HG03342 (cell line): ENCODE results near the gene UNC79.

Experiments
- ATAC-seq: cut with Tn5 transposase; IDR thresholded peaks from one replicate; pipeline ENCODE4 v1.9.1; 2021; ENCODE audit warnings: mild to moderate bottlenecking, moderate library complexity; ENCODE audit not compliant: unreplicated experiment

The UNC79 gene

DNA sequence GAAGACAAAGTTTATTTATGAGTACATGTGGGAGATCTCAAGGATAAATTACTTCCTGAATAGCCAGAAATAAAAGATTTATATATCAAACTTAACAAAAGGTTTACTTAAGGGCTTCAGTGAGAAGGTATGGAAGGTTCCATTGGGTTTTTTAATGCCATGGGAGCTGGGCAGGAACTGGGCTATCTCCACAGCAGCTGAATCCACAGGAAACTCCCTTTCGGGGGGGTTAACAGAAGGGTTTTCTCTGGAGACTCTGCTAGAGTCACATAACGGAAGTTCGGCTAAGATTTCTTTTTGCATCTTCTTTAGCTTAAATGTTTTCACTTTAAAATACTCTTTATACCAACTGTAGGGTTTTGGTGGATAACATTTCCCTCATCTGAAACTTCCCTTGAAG is 113.5 kb downstream of the UNC79 start:
- no peak for ATAC-seq

DNA sequence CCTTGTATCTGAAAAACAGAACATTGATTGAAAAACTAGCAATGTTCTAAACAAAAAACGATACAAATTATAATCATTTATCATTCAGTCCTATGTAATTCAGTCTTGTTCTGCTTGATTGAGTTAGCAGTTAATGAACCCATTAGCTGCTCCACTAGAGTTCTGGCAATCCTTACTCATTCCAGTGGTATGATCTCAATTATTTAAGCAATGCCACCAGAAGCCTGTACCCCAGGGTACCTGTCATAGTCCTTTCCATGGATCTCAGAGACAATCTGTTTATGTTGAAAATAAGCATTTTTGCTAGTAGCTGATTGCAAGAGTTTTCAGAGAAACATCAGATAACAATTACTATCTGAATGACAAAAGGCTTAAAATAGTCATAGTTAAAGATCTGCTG is 115.9 kb downstream of the UNC79 start:
- no peak for ATAC-seq

DNA sequence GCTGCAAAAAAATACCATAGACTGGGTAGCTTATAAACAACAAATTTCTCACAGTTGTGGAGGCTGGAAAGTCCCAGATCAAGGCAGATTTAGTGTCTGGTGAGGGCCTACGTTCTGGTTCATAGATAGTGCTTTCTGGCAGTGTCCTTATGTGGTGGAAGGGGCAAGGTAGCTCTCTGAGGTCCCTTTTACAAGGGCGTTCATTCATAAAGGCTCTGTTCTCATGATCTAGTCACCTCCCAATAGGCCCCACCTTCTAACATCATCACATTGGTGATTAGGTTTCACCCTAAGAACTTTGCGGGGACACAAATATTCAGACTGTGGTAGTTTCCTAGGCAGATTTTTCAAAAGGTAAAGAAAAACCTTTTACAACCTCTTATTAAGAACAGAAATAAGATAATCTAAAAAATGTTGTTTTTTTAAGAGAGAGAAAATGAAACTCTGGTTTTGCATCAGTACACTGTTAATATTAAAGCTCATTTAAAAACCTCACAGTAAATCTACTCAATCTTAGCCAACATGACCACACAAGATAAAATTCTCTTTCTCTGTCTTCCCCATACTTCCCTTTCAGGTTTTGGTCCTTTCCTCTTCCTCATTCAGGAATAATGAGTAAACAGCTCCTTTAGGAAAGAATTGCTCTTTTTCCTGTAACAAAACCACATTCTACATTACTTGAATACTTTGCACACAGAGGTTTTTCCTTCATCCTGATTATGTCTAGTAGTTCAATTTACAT is 117.5 kb downstream of the UNC79 start:
- peak; percentile 78 for ATAC-seq

DNA sequence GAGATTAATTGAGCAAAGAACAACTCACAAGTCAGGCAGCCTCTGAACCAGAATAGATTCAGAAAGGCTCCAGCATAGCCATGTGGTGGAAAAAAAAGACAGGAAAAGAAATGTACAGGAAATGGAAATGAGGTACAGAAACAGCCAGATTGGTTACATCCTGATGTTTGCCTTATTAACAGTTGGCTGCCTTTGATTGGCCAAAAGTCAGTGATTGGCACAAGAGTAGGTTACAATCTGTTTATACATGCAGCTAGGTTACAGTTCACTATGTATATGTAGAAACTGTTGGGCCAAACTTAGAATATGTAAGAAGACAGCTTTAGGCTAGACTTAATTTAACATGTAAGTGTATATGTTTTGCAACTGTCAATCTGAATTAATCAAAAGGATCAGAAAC is 118.9 kb downstream of the UNC79 start:
- ATAC-seq, result no peak

DNA sequence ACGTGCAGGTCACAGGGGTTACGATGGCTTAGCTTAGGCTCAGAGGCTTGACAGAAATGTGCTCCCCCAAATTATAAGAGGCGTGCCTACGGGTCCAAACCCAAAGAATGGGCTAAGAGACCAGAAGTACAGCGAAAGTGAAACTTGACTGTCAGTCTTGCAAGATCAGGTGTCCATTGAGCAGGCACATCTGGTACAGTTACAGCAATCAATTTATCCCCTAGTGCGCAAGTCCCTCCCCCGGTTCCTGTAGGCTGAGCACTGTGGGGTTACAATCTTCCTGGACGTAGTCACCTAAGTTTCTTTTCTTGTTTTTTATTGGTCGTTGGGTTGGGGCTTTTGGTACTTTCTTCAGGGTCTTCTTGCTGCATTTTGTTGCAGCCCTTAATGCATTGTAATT is 134.2 kb downstream of the UNC79 start:
- no peak for ATAC-seq

DNA sequence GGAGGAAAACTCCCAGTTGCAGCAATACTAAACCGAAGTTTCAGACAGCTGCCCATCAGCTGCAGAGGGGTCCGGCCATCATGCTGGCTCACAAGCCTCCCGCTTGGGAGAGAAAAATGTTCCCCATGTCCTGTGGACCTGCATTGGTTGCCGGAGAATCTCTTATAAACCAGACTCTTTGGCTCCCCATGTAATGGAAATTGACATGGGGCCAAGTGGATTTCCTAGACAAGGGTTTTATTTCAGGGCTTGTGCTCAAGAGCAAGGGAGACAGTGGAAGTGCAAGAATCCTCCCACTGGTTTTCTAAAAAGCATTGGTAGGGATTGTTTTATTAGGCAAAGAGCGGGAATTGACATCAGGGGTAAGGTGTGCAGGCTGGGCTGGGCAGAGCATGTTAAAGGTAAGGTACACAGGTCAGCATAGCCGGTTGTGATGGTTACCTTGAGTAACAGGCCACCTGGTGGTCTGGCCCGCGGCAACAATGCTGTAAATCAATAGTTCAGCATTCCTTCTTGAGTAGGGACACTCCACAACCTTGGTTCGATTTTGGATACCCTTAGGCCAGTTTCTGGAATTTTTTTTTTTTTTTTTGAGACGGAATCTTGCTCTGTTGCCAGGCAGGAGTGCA is 135.4 kb downstream of the UNC79 start:
- ATAC-seq, result no peak

DNA sequence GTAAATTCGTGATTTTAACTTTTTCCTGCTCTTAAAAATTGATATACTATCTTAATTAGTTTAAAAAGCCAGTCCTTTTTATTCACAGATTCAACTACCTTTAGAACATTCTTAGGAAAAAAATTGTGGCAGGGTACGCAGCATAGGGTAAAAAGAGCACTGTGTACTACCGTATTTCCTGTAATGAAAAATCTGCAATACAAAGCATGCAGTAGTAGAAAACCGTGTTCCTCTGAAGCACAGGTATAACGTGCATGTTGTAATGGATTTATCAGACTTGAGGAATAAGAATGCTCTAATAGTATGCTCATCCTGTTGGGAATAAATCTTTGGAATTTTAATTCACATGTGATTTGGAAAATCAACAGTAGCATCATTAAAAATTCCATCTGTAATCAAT is 140.5 kb downstream of the UNC79 start:
- no peak for ATAC-seq

DNA sequence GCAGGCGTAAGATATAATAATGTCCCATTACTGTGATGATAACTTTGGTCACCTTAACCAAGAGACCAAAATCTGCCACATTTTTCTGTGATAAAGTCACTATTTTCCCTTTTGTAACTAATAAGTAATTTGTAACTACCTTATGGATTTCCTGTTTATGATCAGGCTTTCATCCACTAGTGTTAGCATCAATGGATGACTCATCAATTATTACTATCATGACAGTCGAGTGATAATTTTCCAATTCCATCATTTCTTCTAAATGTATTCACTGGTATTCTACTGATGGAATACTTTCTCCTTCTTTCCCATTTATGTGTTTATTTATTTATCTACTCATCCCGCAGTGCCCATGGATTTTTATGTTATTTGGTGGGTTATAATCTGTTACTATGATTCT is 148.4 kb downstream of the UNC79 start:
- no peak for ATAC-seq

DNA sequence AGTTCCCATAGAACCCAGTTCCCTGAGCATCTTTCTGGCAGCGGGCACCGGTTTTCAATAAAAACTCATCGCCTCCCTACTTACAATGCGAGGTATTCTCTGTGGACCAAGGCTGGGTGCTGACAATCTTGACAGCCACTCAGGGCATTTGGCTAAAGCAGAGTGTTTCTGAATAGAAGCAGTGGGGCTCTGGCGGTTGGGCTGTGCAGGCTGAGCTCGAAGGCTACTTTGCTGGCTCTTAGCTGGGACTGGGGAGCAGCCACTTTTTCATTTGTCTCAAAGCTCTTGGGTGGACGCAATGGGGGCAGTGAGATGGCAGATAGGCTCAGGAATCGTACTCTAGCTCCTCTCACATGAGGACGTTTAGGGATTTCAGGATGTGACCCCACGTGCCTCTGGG is 151.8 kb downstream of the UNC79 start:
- no peak for ATAC-seq

DNA sequence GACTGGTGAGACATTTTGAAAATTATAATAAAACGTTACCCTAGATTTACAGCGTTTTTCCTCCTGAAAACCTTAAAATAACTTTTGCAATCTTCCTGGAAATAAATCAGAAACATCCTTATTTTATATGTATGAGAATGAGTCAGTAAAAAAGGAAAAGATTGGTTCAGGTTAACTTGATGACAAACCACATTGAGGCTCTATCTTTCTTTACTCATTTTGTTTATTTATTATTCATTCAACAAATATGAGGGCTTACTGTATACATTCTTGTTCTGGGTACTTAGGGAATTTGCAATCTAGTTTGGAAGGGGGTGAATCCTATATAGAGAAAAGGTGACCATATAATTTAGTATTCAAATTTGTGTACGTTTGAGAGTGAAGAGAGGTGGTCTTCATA is 156.6 kb downstream of the UNC79 start:
- ATAC-seq, result no peak

DNA sequence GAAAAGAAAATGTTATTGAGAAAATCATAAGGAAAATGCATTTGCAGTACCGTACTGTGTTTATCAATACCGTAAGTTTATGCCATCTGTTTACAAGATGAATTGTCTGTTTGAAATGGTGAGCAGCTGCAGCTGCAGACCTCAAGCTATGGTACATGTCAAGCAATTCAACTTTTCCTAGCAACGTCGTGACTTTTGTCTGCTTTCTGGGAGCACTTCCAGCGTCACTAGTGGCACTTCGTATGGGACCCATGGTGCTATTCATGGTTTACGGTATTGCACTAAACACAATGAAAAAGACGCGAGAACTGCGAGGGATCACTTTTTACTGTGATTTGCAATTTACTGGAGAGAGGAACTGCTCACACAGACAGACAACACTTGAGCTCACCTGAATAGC is 160.8 kb downstream of the UNC79 start:
- ATAC-seq, result no peak

DNA sequence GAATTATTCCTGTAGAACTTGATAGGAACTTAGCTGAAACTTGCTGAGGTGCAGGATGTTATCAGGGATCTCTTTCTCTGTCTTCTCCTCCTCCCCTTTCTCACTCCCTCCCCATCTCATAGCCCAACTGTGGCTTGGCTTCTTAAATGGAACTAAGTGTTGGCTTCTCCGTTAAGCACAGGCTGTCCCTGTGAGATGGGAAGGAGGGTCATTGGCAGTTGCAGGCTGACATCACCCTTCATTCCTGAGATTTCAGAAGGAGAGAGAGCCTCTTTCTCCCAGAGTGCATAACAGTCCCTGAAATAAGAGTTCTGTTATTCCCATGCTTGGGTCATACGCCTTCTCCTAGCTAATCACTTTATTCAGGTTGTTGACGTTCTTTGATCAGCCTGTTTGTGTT is 162.0 kb downstream of the UNC79 start:
- no peak for ATAC-seq

DNA sequence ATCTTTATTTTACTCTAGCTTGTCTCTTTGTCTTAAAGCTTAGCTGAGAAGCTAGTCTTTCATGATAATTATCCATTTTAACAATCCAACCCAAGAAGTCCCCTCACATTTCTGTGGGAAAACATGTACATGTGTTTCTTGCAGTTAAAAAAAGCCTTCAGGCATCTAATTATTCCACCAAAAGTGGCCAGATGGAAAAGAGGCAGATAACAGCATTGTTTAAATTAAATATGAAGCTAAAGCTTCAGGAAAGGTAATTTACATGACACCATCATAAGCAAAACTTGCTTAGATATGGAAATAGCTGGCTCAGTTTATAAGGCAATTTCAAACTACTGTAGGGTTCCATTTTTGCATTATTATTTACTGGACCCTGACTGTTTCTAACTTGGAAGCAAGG is 175.4 kb downstream of the UNC79 start:
- no peak for ATAC-seq

DNA sequence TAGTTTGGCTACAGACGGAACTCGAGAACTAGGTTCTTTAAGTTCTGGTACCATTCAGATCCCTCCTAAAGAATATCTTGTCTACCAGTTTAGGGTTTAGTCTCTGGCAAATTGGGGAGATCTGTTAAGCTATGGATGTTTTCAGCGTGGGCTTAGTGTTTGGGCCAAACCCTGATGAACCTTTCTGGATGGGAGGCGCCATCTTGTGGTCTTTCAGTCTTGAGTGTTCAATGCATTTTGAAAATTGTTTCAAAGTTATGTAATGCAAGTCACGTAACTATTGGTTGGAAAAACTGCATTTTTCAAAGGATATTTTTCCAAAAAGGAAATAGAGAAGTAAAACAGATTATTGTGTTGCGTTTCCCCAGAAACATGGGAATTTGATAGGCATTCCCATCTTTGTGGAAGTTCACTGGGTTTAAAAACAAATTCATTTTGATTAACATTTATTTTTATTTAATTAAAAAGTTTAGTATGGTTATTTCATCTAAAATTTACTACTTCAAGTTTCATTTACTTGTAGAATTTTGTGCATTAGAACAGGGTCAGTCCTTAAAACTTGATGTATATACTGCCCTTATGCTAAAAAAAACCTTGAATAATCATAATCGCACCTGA is 188.5 kb downstream of the UNC79 start:
- no peak for ATAC-seq

DNA sequence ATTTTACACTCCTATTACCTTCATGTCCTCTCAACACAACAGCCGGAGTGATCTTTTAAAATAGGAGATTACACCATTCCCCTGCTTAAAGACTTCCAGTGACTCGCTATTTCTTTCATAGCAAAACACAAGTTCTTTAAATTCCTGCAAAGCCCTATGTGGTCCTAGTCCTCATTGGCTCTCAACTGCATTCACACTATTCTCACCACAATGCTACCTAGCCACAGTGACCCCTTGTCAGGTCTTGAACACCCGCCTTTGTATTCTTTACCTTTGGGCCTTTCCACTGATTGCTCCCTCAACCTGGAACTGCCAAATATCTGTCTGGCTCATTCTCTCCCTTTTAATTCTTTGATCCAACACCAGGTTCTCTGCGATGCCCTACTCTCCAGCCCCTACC is 197.3 kb downstream of the UNC79 start:
- ATAC-seq, result no peak

DNA sequence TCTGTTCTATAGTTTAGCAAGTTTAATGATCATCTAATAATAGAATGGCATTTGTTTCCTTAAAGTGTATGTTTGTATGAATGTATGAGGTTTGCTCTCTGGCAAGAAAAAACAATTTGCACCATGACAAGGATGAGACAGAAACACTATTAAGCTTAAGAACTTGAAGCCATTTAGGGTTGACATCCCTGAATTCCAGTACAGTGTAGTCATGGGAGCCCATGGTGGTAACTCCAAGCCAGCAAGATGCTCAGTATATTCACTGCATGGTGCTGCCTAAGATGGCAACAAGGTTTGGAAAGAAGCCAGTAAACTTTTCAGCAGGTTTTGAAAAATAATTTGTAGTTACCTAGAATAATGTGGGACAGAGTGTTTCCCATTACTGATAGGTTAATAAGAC is 198.9 kb downstream of the UNC79 start:
- no peak for ATAC-seq

DNA sequence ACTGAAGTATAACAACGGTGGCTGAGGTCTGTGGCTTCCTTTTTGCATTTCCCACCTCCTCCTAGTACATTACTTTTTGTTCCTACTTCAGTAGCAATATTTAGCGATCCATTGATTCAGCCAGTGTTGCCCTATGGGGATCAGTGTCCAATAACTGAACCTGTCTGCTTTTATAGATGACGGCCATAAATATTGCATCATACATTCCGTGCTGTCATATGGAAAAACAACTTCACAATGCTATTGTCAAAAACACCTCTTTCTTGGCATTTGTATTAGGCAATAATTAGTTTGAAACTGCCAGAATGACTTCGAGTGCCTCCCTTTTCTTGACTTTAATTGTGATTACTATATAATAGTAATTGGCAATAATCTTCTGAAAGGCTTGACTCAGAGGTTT is 208.1 kb downstream of the UNC79 start:
- no peak for ATAC-seq

DNA sequence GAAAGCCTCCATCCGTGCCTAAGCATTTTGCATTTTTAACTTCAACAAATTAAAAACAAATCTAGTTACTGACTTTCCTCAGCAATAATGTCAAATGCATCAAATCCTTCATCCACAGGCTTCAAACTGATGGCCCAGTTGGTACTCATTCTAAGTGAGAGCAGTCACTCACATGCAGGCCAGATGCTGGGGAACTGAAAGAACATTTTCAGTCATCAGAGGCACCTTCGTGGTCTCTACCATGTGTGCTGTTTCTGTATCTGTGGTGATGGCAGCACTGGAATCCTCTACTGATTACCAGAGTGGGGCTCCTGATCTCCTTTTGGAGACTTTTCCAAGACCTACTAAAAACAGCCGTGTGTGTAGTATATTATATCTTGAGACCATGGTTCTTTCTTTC is 212.4 kb downstream of the UNC79 start:
- no peak for ATAC-seq

DNA sequence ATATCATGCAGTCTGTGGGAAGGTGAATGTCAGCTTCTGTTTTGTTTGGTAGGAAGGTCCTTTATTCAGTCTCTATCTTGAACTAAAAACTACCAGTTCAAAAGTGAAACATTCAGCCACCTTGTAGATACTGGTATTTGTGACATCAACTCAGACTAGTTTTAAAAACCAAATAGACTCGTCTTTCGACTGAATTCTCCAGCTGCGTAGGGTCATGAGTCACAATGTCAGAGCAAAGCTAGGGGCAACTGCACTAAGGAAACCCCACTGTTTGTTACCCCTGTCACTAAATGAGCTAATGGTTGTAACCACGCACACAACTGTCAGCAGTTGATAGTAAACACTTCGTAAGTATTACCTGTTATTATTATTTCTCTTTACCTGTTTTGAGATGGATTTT is 212.9 kb downstream of the UNC79 start:
- no peak for ATAC-seq

DNA sequence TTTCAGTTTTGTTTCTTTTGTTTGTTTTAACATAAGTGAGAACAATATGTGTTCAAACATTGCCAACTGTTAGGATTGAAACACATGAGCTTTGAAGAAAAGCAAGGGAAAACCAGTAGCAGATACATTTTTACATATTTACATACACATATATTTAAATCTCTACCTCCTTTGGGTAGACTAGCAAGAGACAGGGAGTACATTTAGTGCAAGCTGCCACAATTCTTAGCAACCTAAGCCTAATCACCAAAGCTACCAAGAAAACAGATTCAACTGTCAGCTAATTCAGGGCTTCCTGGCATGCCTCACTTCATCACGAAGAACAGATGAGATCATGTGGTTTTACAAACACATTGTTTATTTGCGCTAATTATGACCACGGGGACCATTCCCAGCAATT is 214.5 kb downstream of the UNC79 start:
- ATAC-seq, result no peak

DNA sequence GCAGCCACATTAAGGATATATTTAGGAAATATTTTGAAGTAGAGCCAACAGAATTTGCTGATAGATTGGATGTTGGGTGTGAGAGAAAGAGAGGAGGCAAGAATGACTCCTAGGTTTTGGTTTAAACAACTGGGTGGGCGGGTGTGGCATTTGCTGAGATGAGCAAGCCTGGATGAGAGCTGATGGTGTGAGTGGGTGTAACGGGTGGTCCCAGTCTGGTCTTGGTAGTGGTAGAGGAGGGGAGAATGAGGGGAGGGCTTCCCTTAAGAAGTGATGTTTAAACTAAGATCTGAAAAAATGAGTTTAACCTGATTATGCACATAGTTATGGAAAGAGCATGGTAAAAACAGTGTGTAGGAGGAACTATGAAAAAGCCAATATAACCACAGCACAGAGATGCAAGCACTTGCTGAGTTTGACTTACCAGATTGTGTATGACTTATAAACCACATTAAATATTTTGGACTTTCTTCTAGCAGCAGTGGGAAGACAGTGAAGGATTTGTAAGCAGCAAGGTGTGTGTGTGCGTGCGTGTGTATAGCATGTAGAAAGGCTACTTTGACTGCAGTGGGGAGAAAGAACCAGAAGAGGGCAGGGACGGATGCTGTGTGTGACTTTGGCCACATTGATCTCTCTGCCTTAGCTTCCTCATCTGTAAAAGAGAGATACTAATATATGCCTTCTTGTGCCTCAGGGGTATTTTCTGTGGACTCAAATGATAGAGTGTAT is 217.9 kb downstream of the UNC79 start:
- no peak for ATAC-seq

DNA sequence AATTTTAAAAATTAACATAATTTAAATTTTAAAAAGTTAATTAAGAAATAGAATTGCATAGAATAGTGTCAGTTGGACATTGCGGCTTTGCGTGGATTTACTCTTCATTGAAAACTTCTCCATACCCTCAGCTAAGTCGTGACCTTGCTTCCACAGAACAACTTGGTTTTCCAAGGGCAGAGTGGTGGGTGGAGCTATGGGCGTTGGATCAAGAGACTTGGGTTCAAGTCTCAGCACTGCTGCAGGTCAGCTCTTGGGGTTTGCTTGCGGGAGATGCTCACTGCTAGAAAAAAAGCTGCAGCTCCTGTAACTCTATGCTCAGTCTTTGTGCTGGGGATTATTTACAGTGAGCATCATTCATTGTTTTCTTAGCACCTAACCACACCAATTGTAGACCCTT is 223.9 kb downstream of the UNC79 start:
- no peak for ATAC-seq
